IMR-90 (cell line): ENCODE results near the gene ANKMY1. TPM values are rescaled to one million over a fixed set of nuclear protein-coding genes. Genes with fewer than 3 reads are reported as not detected.

Experiments
- ATAC-seq: fragments of 200-7000 bp; cut with Tn5 transposase; 2 replicates; pipeline ENCODE4 v1.9.1; 2020; ENCODE audit warnings: low read depth, mild to moderate bottlenecking, moderate library complexity
- BruUV-seq: library from RNA; stranded (reverse); fragments of 400-500 nt; replicated peaks from 2 replicates; lab custom pipeline; 2021; lab: Mats Ljungman, UMichigan
- CTCF ChIA-PET: fragments of 300-600 bp; formaldehyde crosslinking; extraction: SDS; loops from one replicate; lab custom pipeline; 2021; ENCODE audit warnings: antibody characterized with exemption; lab: Yijun Ruan, JAX
- POLR2A ChIA-PET: fragments of 300-600 bp; sonication (Branson Sonifier 250); formaldehyde crosslinking; loops from one replicate; lab custom pipeline; 2022; ENCODE audit warnings: antibody characterized with exemption; ENCODE audit not compliant: unreplicated experiment; lab: Charles Lee
- DNase-seq: peaks from one replicate; pipeline ENCODE4 v3.0.0; 2013
- H2AFZ ChIP-seq: replicated peaks from 2 replicates; pipeline ENCODE3; 2013; ENCODE audit warnings: low read length, mild to moderate bottlenecking; ENCODE audit not compliant: poor library complexity
- H2AK5ac ChIP-seq: 2 replicates; pipeline ENCODE4 v1.6.1; 2013; ENCODE audit warnings: low read depth, low read length, inconsistent platforms
- H2AK9ac ChIP-seq: replicated peaks from 2 replicates; pipeline ENCODE3; 2013; ENCODE audit warnings: mild to moderate bottlenecking, low read depth, low read length, moderate library complexity; ENCODE audit not compliant: poor library complexity
- H2BK120ac ChIP-seq: 2 replicates; pipeline ENCODE4 v1.6.1; 2013; ENCODE audit warnings: low read depth, low read length, inconsistent platforms
- H2BK15ac ChIP-seq: 3 replicates; pipeline ENCODE4 v1.6.1; 2013; ENCODE audit warnings: low read depth, low read length, inconsistent platforms
- H2BK20ac ChIP-seq: 2 replicates; pipeline ENCODE4 v1.6.1; 2013; ENCODE audit warnings: low read depth, mild to moderate bottlenecking, inconsistent platforms, low read length, moderate library complexity
- H2BK5ac ChIP-seq: 2 replicates; pipeline ENCODE4 v1.6.1; 2013; ENCODE audit warnings: mild to moderate bottlenecking, low read depth, low read length, inconsistent platforms; ENCODE audit not compliant: poor library complexity, severe bottlenecking
- H3K14ac ChIP-seq: replicated peaks from 2 replicates; pipeline ENCODE4 v1.6.1; 2013; ENCODE audit warnings: low read depth, low read length, inconsistent platforms
- H3K18ac ChIP-seq: 2 replicates; pipeline ENCODE4 v1.6.1; 2013; ENCODE audit warnings: low read depth, low read length, control low read depth
- H3K23ac ChIP-seq: 2 replicates; pipeline ENCODE4 v1.6.1; 2013; ENCODE audit warnings: low read depth, low read length, inconsistent platforms
- H3K27ac ChIP-seq: 2 replicates; pipeline ENCODE4 v1.5.1; 2013; ENCODE audit warnings: mild to moderate bottlenecking, control low read depth, low read length; ENCODE audit not compliant: insufficient read depth
- H3K27me3 ChIP-seq: 2 replicates; pipeline ENCODE4 v1.6.1; 2013; ENCODE audit warnings: low read length; ENCODE audit not compliant: control insufficient read depth, insufficient read depth
- H3K36me3 ChIP-seq: 2 replicates; pipeline ENCODE4 v1.6.1; 2013; ENCODE audit warnings: low read length, mixed read lengths; ENCODE audit not compliant: control insufficient read depth, insufficient read depth
- H3K4ac ChIP-seq: 2 replicates; pipeline ENCODE4 v1.6.1; 2013; ENCODE audit warnings: low read depth, low read length, inconsistent platforms
- H3K4me1 ChIP-seq: 2 replicates; pipeline ENCODE4 v1.6.1; 2013; ENCODE audit warnings: low read length, mixed read lengths; ENCODE audit not compliant: control insufficient read depth, insufficient read depth
- H3K4me2 ChIP-seq: 2 replicates; pipeline ENCODE4 v1.6.1; 2013; ENCODE audit warnings: low read depth, mild to moderate bottlenecking, control low read depth, low read length, moderate library complexity
- H3K4me3 ChIP-seq: 2 replicates; pipeline ENCODE4 v1.5.1; 2013; ENCODE audit warnings: low read depth, mild to moderate bottlenecking, control low read depth, low read length, moderate library complexity; ENCODE audit not compliant: insufficient read depth
- H3K56ac ChIP-seq: 2 replicates; pipeline ENCODE4 v1.6.1; 2013; ENCODE audit warnings: low read length, inconsistent platforms; ENCODE audit not compliant: insufficient read depth; ENCODE audit errors: extremely low read depth
- H3K79me1 ChIP-seq, 2 experiments: 2 replicates each; pipeline ENCODE4 v1.6.1; 2013; ENCODE audit warnings: low read length in 2 of 2, inconsistent platforms in 1 of 2, low read depth in 1 of 2
- H3K9ac ChIP-seq: 2 replicates; pipeline ENCODE4 v1.6.1; 2013; ENCODE audit warnings: low read depth, low read length, control low read depth
- H3K9me1 ChIP-seq: 2 replicates; pipeline ENCODE4 v1.6.1; 2013; ENCODE audit warnings: low read length, inconsistent platforms; ENCODE audit not compliant: insufficient read depth
- H3K9me3 ChIP-seq: 2 replicates; pipeline ENCODE4 v1.6.1; 2013; ENCODE audit warnings: low read length; ENCODE audit not compliant: control insufficient read depth, insufficient read depth
- H4K20me1 ChIP-seq: 2 replicates; pipeline ENCODE4 v1.6.1; 2013; ENCODE audit warnings: low read length, inconsistent platforms; ENCODE audit not compliant: insufficient read depth
- H4K5ac ChIP-seq: 2 replicates; pipeline ENCODE4 v1.6.1; 2013; ENCODE audit warnings: mild to moderate bottlenecking, low read depth, low read length, control low read depth
- H4K8ac ChIP-seq, 2 experiments: 2 replicates each; pipeline ENCODE4 v1.6.1; 2013; ENCODE audit warnings: low read depth in 2 of 2, low read length in 2 of 2, control low read depth in 1 of 2, inconsistent platforms in 1 of 2
- H4K91ac ChIP-seq: 2 replicates; pipeline ENCODE4 v1.6.1; 2013; ENCODE audit warnings: low read depth, low read length, inconsistent platforms; ENCODE audit not compliant: insufficient read depth
- CHD1 ChIP-seq: IDR thresholded peaks from 2 replicates; pipeline ENCODE4 v1.6.1; 2012; ENCODE audit warnings: low read depth, low read length, improper control_type of control experiment
- CTCF ChIP-seq: conservative IDR thresholded peaks from 2 replicates; pipeline ENCODE4 v1.5.1; 2012; ENCODE audit warnings: mild to moderate bottlenecking, low read depth, low read length, improper control_type of control experiment
- ELK1 ChIP-seq: fragments of 150-350 bp; IDR thresholded peaks from 2 replicates; pipeline ENCODE4 v1.6.1; 2016; ENCODE audit warnings: low read depth, mild to moderate bottlenecking, low read length, moderate library complexity, borderline replicate concordance
- FOS ChIP-seq: fragments of 150-350 bp; IDR thresholded peaks from 2 replicates; pipeline ENCODE4 v1.6.1; 2016; ENCODE audit warnings: low read depth, low read length
- MAFK ChIP-seq: IDR thresholded peaks from 2 replicates; pipeline ENCODE4 v1.6.1; 2012; ENCODE audit warnings: low read depth, low read length, improper control_type of control experiment
- NFE2L2 ChIP-seq: fragments of 150-350 bp; IDR thresholded peaks from 2 replicates; pipeline ENCODE4 v1.6.1; 2016; ENCODE audit warnings: low read depth, mild to moderate bottlenecking, low read length
- RAD21 ChIP-seq: IDR thresholded peaks from 2 replicates; pipeline ENCODE4 v1.6.1; 2012; ENCODE audit warnings: low read length, improper control_type of control experiment
- RFX5 ChIP-seq: IDR thresholded peaks from 2 replicates; pipeline ENCODE4 v1.8.0; 2012; ENCODE audit warnings: low read depth, mild to moderate bottlenecking, low read length, moderate library complexity
- WGBS, 2 experiments: methylation state at CpG; one replicate each; pipeline versions ENCODE4 v1.1.5 to v1.1.7; 2013; ENCODE audit warnings: missing lambda C conversion rate in 2 of 2; ENCODE audit not compliant: insufficient read length in 1 of 2; ENCODE audit errors: extremely low coverage in 2 of 2; 5-methylcytosine and 5-hydroxymethylcytosine counted together
- dilution Hi-C: fragments of 300-500 bp; cut with HindIII; formaldehyde crosslinking; loops from one replicate; pipeline ENCODE4 v1.14.3; 2018; ENCODE audit warnings: low sequenced_read_pairs; ENCODE audit not compliant: unreplicated experiment
- in situ Hi-C: fragments of 300-500 bp; cut with MboI; formaldehyde crosslinking; loops from 3 replicates; pipeline ENCODE4 v1.14.3; 2019; ENCODE audit warnings: low sequenced_read_pairs, inconsistent platforms, mixed read lengths
- intact Hi-C: fragments of 100-400 bp; cut with micrococcal nuclease; formaldehyde crosslinking; loops from 2 replicates; pipeline ENCODE4 v1.10.0; 2022
- polyA plus RNA-seq, 3 experiments: library from polyadenylated mRNA; depleted of rRNA; stranded (reverse); fragments of >200 nt; gene quantifications; 2 replicates each; pipeline ENCODE4 v1.2.3, GENCODE V29; 2012; ENCODE audit warnings: low replicate concordance in 1 of 3
- total RNA-seq: library from RNA; depleted of rRNA; stranded (reverse); fragments of >200 nt; gene quantifications from 2 replicates; pipeline ENCODE4 v1.2.3, GENCODE V29; 2012

The ANKMY1 gene
- total and polyA plus RNA-seq, 2 of the 4 experiments (the other 2 are of a cell fraction) = 2.9 to 5.5 TPM

- TF ChIP-seq CTCF (no peak), CHD1 (no peak), RAD21 (no peak), MAFK (no peak)
Measured at GRCh38 chr2:240447331-240447730, 110.5 kb downstream of the ANKMY1 start (continued).

- Histone ChIP-seq H2BK5ac (no peak overlapping the region), H2AK9ac (no peak overlapping the region), H4K8ac (no peak overlapping the region), H2BK15ac (no peak overlapping the region), H3K9ac (no peak overlapping the region), H3K4me1 (peaks cover 20% of the 10 kb centered on the region), H3K79me1 (peaks cover 23 to 85% of the 10 kb centered on the region in 2 experiments), H4K20me1 (peaks cover 99% of the 10 kb centered on the region), H3K23ac (no peak overlapping the region), H3K9me1 (0 out of 2 replicates have a peak, but pooled peaks cover 11% of the 10 kb centered on the region), H3K4ac (no peak overlapping the region), H4K91ac (no peak overlapping the region), H3K4me2 (no peak overlapping the region), H2BK120ac (no peak overlapping the region), H4K5ac (no peak overlapping the region), H3K56ac (no peak overlapping the region), H3K27ac (no peak overlapping the region), H3K27me3 (no peaks in the 10 kb centered on the region), H2AK5ac (no peak overlapping the region), H3K4me3 (no peak overlapping the region), H2AFZ (no peak overlapping the region), H2BK20ac (no peak overlapping the region), H3K14ac (no peak overlapping the region), H3K36me3 (peaks cover 20% of the 10 kb centered on the region), H3K9me3 (no peaks in the 10 kb centered on the region), H3K18ac (no peak overlapping the region)
- no TSS peak for BruUV-seq
- ChIA-PET CTCF (interaction anchor here (0.9 kb wide), 1 partner anchor 73 kb away, joined by 3 read pairs; no protein-coding TSS in a partner anchor), POLR2A (no interaction called here)
- in situ Hi-C loops (no loop called here), dilution Hi-C loops (no loop called here), intact Hi-C loops (no loop called here)
- TF ChIP-seq RFX5 (no peak), FOS (no peak), NFE2L2 (no peak), MAFK (no peak), ELK1 (no peak)
- DNase-seq (no peak), ATAC-seq (no peak)
- WGBS, 2 experiments = 86% methylated on average over 3 of the region's 12 CpGs; no CpG with 5 or more reads in 1 of the 2 experiments
Measured at GRCh38 chr2:240446664-240447175, 111.1 kb downstream of the ANKMY1 start.
